22Rv1 (cell line): ENCODE results near the gene PBX1.

Source experiments
- CTCF ChIP-seq: fragments of 450-650 bp; IDR thresholded peaks from 2 replicates; pipeline ENCODE4 v1.5.1; 2017; ENCODE audit warnings: mild to moderate bottlenecking
- ZFX ChIP-seq: fragments of 450-650 bp; IDR thresholded peaks from 2 replicates; pipeline ENCODE4 v1.6.1; 2017; ENCODE audit warnings: antibody characterized with exemption, borderline replicate concordance

- TF ChIP-seq CTCF (no peak), ZFX (no peak)
These were observed 30.4 kb downstream of the PBX1 start for GRCh38 chr1:164589408-164589807.
